Activated CD4-positive, alpha-beta T cell treated with anti-CD3 and anti-CD28 coated beads, Interleukin-2, amount 10 ng/mL, durations not matched to agents 7 days and 5 days (primary cell): Measurements from ENCODE around the gene CABS1. TPM values are rescaled to one million over a fixed set of nuclear protein-coding genes. Genes with fewer than 3 reads are reported as not detected.

ENCODE experiments used
- CTCF ChIA-PET: fragments of 350-600 bp; sonication (Branson Sonifier 250); formaldehyde crosslinking; loops from one replicate; lab custom pipeline; 2021; ENCODE audit warnings: antibody characterized with exemption; lab: Charles Lee
- POLR2A ChIA-PET: fragments of 350-600 bp; sonication (Branson Sonifier 250); formaldehyde crosslinking; loops from one replicate; lab custom pipeline; 2021; ENCODE audit warnings: antibody characterized with exemption; lab: Charles Lee
- DNase-seq: peaks from one replicate; pipeline ENCODE4 v3.0.0-alpha.2; 2020
- H3K27ac Mint-ChIP-seq: one replicate; pipeline ENCODE4 v1.8.0; 2021; ENCODE audit warnings: mild to moderate bottlenecking, moderate library complexity, mixed read lengths
- H3K27me3 Mint-ChIP-seq: one replicate; pipeline ENCODE4 v1.8.0; 2021; ENCODE audit warnings: mixed read lengths
- H3K36me3 Mint-ChIP-seq: one replicate; pipeline ENCODE4 v1.8.0; 2021; ENCODE audit warnings: low read depth, mixed read lengths
- H3K4me1 Mint-ChIP-seq: one replicate; pipeline ENCODE4 v1.8.0; 2021; ENCODE audit warnings: mixed read lengths
- H3K4me3 Mint-ChIP-seq: one replicate; pipeline ENCODE4 v1.8.0; 2021; ENCODE audit warnings: mild to moderate bottlenecking, moderate library complexity, mixed read lengths
- H3K9me3 Mint-ChIP-seq: one replicate; pipeline ENCODE4 v1.8.0; 2021; ENCODE audit warnings: mixed read lengths
- total RNA-seq, 2 experiments: library from RNA; stranded (reverse); gene quantifications; one replicate each; pipeline ENCODE4 v1.2.3, GENCODE V29; 2021

Gene CABS1
- total RNA-seq, result not detected

- ChIA-PET POLR2A (no interaction called here), CTCF (no interaction called here)
- no peak for DNase-seq
- Mint-ChIP-seq H3K27ac (no peak within 1 kb of the TSS), H3K4me1 (no peaks in the 10 kb centered on the region), H3K9me3 (no peaks in the 10 kb centered on the region), H3K4me3 (no peak within 1 kb of the TSS), H3K27me3 (no peaks in the 10 kb centered on the region), H3K36me3 (no peaks in the 10 kb centered on the region)
Observed at GRCh38 chr4:70334681-70335080, at the start of gene CABS1. TSS of gene CABS1 (plus strand) at chr4:70334981. CDS start at chr4:70335040, 59 bp downstream.

DNA sequence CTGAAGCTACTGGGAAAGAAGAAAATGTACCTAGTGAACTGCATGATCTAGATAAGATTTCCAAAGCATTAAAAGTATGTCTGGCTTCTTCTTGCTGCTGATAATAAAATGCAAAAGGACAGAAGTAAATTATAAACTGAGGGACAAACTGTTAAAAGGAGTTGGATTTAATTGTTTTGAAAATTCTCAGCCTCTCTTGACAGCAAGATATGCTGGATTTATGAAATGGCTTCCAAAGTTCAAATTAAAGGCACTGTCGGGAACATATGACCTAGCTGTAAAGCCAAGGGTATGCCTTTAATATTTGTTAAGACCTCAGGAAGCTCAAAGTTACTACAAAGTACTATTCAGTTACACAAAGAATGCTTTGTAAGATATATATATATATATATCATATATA, 46.1 kb upstream of the CABS1 start:
- ChIA-PET CTCF (no interaction called here), POLR2A (no interaction called here)
- H3K4me1 Mint-ChIP-seq, result no peaks in the 10 kb centered on the region
- no peaks in the 10 kb centered on the region for H3K9me3 Mint-ChIP-seq
- no peaks in the 10 kb centered on the region for H3K27me3 Mint-ChIP-seq
- H3K36me3 Mint-ChIP-seq, result no peaks in the 10 kb centered on the region
- no peak for DNase-seq
- H3K27ac Mint-ChIP-seq, result no peak overlapping the region
- H3K4me3 Mint-ChIP-seq, result no peak overlapping the region

DNA sequence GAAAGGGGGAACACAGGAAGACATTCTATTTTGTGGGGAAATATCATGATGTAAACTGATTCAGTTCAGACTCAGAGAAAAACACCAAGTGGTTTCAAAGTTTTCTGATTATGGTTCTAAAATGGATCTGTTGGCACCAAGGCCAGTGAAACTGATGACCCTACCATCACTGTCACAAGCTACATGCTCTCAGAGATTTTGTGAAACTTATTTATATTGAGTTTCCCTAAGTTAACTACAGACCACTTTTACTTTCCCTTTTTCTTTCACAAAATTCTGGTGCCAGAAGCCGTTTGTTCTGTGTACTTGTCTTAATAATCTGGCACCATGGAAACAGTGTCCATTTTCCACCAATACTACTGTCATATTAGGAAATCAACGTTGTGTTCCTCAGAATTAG, 43.4 kb upstream of the CABS1 start:
- POLR2A ChIA-PET, result no interaction called here
- H3K27ac Mint-ChIP-seq, result no peak overlapping the region
- H3K9me3 Mint-ChIP-seq, result no peaks in the 10 kb centered on the region
- H3K4me3 Mint-ChIP-seq, result no peak overlapping the region
- CTCF ChIA-PET, result no interaction called here
- no peaks in the 10 kb centered on the region for H3K4me1 Mint-ChIP-seq
- H3K27me3 Mint-ChIP-seq, result no peaks in the 10 kb centered on the region
- no peaks in the 10 kb centered on the region for H3K36me3 Mint-ChIP-seq
- DNase-seq, result no peak

- Mint-ChIP-seq H3K9me3 (no peaks in the 10 kb centered on the region), H3K36me3 (no peaks in the 10 kb centered on the region), H3K4me1 (no peaks in the 10 kb centered on the region), H3K27ac (no peak overlapping the region), H3K4me3 (no peak overlapping the region), H3K27me3 (no peaks in the 10 kb centered on the region)
- no peak for DNase-seq
- ChIA-PET POLR2A (no interaction called here), CTCF (no interaction called here)
Observed at GRCh38 chr4:70297576-70297975, 37.2 kb upstream of the CABS1 start.

DNA sequence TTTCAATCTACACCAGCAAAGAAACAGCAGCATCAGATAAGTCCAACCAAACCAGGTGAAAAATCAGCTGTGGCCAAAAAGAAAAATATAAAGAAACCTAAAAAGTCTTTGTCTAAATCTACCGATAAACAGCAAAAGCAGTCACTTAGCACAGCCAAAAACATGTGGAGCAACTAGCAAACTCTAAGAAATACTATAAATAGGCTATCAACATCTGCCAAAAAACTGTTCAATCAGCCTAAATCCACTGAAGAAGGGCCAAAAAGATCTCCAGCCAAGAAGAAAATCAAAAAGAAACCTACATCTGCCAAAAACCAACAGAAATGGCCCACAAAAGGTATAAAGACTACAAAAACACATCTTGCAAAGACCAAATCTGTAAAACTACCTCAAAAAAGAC, 36.7 kb upstream of the CABS1 start:
- CTCF ChIA-PET, result no interaction called here
- H3K4me1 Mint-ChIP-seq, result no peaks in the 10 kb centered on the region
- POLR2A ChIA-PET, result no interaction called here

DNA sequence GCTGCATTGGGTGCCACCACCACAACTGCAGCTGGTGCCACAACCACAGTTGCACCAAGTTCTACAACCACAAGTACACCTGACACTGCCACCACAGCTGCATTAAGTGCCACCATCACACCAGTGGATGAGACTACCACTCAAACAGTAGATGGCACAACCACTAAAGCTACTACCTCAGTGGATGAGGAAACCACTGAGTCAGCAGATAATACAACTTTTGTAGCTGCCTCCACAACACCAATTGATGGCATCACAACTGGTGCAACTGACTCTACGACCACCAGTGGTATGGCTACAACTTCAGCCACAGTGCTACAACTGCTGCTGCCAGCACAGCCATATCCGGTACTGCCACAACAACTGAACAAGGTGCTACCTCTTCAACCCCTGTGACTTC, 35.1 kb upstream of the CABS1 start:
- no peak overlapping the region for H3K4me3 Mint-ChIP-seq
- no peaks in the 10 kb centered on the region for H3K27me3 Mint-ChIP-seq
- no peaks in the 10 kb centered on the region for H3K9me3 Mint-ChIP-seq
- no peaks in the 10 kb centered on the region for H3K36me3 Mint-ChIP-seq
- no peak overlapping the region for H3K27ac Mint-ChIP-seq
- H3K4me1 Mint-ChIP-seq, result no peaks in the 10 kb centered on the region
- ChIA-PET POLR2A (no interaction called here), CTCF (no interaction called here)
- no peak for DNase-seq

More for the DNA sequence above, 36.7 kb upstream of the CABS1 start:
- Mint-ChIP-seq H3K4me3 (no peak overlapping the region), H3K9me3 (no peaks in the 10 kb centered on the region), H3K27ac (no peak overlapping the region), H3K36me3 (no peaks in the 10 kb centered on the region), H3K27me3 (no peaks in the 10 kb centered on the region)
- no peak for DNase-seq

DNA sequence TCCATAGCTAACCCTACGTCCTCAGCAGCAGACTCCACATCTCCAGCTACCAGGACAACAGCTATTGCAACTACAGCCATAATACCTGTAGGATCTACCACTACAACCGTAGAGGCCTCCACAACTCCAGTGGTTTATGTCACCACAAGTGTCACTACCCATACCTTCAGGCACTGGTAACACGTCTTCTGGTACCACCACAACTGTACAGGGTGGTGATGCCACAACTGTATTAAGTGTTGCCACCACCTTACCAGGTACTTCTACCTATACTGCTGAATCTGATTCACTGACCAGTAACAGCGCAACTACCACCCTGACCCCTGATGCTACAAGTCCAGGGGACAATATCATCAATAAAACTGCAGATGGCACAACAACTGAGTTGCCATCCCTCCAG, 34.6 kb upstream of the CABS1 start:
- ChIA-PET CTCF (no interaction called here), POLR2A (no interaction called here)
- DNase-seq, result no peak
- H3K4me3 Mint-ChIP-seq, result no peak overlapping the region
- no peaks in the 10 kb centered on the region for H3K36me3 Mint-ChIP-seq
- H3K27me3 Mint-ChIP-seq, result no peaks in the 10 kb centered on the region
- no peak overlapping the region for H3K27ac Mint-ChIP-seq
- H3K9me3 Mint-ChIP-seq, result no peaks in the 10 kb centered on the region
- H3K4me1 Mint-ChIP-seq, result no peaks in the 10 kb centered on the region

DNA sequence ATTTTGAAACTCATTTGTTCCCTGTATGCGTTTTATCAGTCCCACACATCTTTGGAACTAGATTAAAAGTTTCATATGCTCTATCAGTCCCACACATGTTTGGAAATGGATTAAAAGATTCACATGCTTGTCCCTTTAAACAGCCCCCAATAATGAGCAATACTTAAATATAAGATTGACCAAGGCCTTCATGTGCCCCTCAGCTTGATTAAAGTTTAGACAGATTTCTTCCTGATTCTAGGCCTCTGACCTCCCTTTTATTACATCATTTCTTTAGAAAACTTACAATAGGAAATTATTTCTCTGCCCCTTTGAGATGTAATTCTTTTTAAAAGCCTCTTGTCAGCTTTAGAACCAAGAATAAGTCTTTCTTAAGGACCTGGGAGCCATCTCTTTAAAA, 31.7 kb upstream of the CABS1 start:
- DNase-seq, result no peak
- CTCF ChIA-PET, result no interaction called here
- Mint-ChIP-seq H3K9me3 (no peaks in the 10 kb centered on the region), H3K27me3 (no peaks in the 10 kb centered on the region), H3K4me1 (no peaks in the 10 kb centered on the region), H3K36me3 (no peaks in the 10 kb centered on the region), H3K4me3 (no peak overlapping the region), H3K27ac (no peak overlapping the region)
- POLR2A ChIA-PET, result no interaction called here

- H3K27ac Mint-ChIP-seq, result no peak overlapping the region
- H3K36me3 Mint-ChIP-seq, result no peaks in the 10 kb centered on the region
- H3K4me1 Mint-ChIP-seq, result no peaks in the 10 kb centered on the region
- H3K27me3 Mint-ChIP-seq, result no peaks in the 10 kb centered on the region
- H3K9me3 Mint-ChIP-seq, result no peaks in the 10 kb centered on the region
- ChIA-PET CTCF (no interaction called here), POLR2A (no interaction called here)
- no peak overlapping the region for H3K4me3 Mint-ChIP-seq
- no peak for DNase-seq
Observed at GRCh38 chr4:70305601-70306000, 29.2 kb upstream of the CABS1 start.

DNA sequence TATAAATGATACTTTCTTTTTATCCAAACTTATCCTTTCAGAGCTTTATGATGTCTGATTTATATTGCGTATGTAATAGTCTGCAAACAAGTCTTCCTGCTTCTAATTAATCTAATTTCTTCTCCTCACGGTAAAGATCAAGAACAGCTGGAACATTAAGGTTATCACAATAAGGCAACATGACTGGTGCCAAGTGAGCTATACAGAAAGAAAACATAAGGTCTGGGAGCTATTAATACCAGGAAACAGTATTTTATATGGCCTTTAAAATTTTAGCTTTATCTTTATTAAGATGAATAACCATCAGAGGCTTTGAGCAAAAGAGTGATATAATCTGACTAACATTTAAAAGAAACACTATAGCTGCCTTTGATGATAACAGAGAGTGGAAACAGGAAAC, 28.7 kb upstream of the CABS1 start:
- Mint-ChIP-seq H3K9me3 (no peaks in the 10 kb centered on the region), H3K4me3 (no peak overlapping the region), H3K36me3 (no peaks in the 10 kb centered on the region), H3K27ac (no peak overlapping the region), H3K27me3 (no peaks in the 10 kb centered on the region), H3K4me1 (no peaks in the 10 kb centered on the region)
- CTCF ChIA-PET, result no interaction called here
- POLR2A ChIA-PET, result no interaction called here
- DNase-seq, result no peak

- H3K27ac Mint-ChIP-seq, result no peak overlapping the region
Observed at GRCh38 chr4:70313736-70314135, 21.0 kb upstream of the CABS1 start.

GRCh38 chr4:70315928-70316327, 18.9 kb upstream of the CABS1 start:
- no peak for DNase-seq
- no peaks in the 10 kb centered on the region for H3K4me1 Mint-ChIP-seq
- no peak overlapping the region for H3K27ac Mint-ChIP-seq
- no peak overlapping the region for H3K4me3 Mint-ChIP-seq
- ChIA-PET POLR2A (no interaction called here), CTCF (interaction anchor here (0.7 kb wide), 1 partner anchor 60 kb away, joined by 3 read pairs; no protein-coding TSS in a partner anchor)
- H3K9me3 Mint-ChIP-seq, result no peaks in the 10 kb centered on the region
- no peaks in the 10 kb centered on the region for H3K27me3 Mint-ChIP-seq
- no peaks in the 10 kb centered on the region for H3K36me3 Mint-ChIP-seq

More at GRCh38 chr4:70313736-70314135, 21.0 kb upstream of the CABS1 start:
- H3K36me3 Mint-ChIP-seq, result no peaks in the 10 kb centered on the region
- no peaks in the 10 kb centered on the region for H3K27me3 Mint-ChIP-seq
- no peaks in the 10 kb centered on the region for H3K4me1 Mint-ChIP-seq
- no peak overlapping the region for H3K4me3 Mint-ChIP-seq
- no peaks in the 10 kb centered on the region for H3K9me3 Mint-ChIP-seq
- ChIA-PET CTCF (interaction anchor here (1.1 kb wide), 1 partner anchor 9 kb away, joined by 3 read pairs; no protein-coding TSS in a partner anchor), POLR2A (no interaction called here)
- DNase-seq, result no peak

GRCh38 chr4:70326052-70326451, 8.7 kb upstream of the CABS1 start:
- Mint-ChIP-seq H3K4me3 (no peak overlapping the region), H3K27me3 (no peaks in the 10 kb centered on the region), H3K9me3 (no peaks in the 10 kb centered on the region), H3K27ac (no peak overlapping the region), H3K4me1 (no peaks in the 10 kb centered on the region), H3K36me3 (no peaks in the 10 kb centered on the region)
- CTCF ChIA-PET, result no interaction called here
- no peak for DNase-seq
- POLR2A ChIA-PET, result no interaction called here

GRCh38 chr4:70336043-70336442, 1.3 kb downstream of the CABS1 start:
- H3K36me3 Mint-ChIP-seq, result no peaks in the 10 kb centered on the region
- POLR2A ChIA-PET, result no interaction called here
- CTCF ChIA-PET, result no interaction called here

More at GRCh38 chr4:70336043-70336442, 1.3 kb downstream of the CABS1 start:
- DNase-seq, result no peak
- no peak overlapping the region for H3K27ac Mint-ChIP-seq
- no peaks in the 10 kb centered on the region for H3K27me3 Mint-ChIP-seq
- no peaks in the 10 kb centered on the region for H3K9me3 Mint-ChIP-seq
- H3K4me1 Mint-ChIP-seq, result no peaks in the 10 kb centered on the region
- no peak overlapping the region for H3K4me3 Mint-ChIP-seq
